Measurements from ENCODE around the gene CCDC27. TPM values are rescaled to one million over a fixed set of nuclear protein-coding genes. Genes with fewer than 3 reads are reported as not detected.

Gene CCDC27
- total RNA-seq, 1 experiment from 2014 or later: not detected

GRCh38 chr1:3733094-3733882, 19.0 kb upstream of the CCDC27 start:
- Mint-ChIP-seq H3K4me3 (ENCODE audit: unreplicated experiment) (no peak overlapping the region), H3K27ac (ENCODE audit: unreplicated experiment) (no peak overlapping the region), H3K27me3 (ENCODE audit: insufficient read depth, unreplicated experiment) (no peaks in the 10 kb centered on the region), H3K4me1 (ENCODE audit: low read depth, unreplicated experiment) (no peaks in the 10 kb centered on the region), H3K9me3 (ENCODE audit: unreplicated experiment) (no peaks in the 10 kb centered on the region), H3K36me3 (ENCODE audit: insufficient read depth, unreplicated experiment) (no peaks in the 10 kb centered on the region)
- Histone ChIP-seq H3K9me3 (no peaks in the 10 kb centered on the region), H3K4me1 (no peaks in the 10 kb centered on the region), H3K4me3 (ENCODE audit: low read depth, low read length) (no peak overlapping the region), H3K27me3 (replicated peaks; ENCODE audit: control insufficient read depth, insufficient read depth, low read length) (no peaks in the 10 kb centered on the region), H3K36me3 (ENCODE audit: control insufficient read depth, insufficient read depth, low read length) (no peaks in the 10 kb centered on the region)
- intact Hi-C loops (cut with micrococcal nuclease; ENCODE audit: unreplicated experiment): no loop called here
- DNase-seq: no peak
- ChIA-PET CTCF (interaction anchor here (0.7 kb wide), 1 partner anchor 69 kb away, joined by 3 read pairs; no protein-coding TSS in a partner anchor), POLR2A (no interaction called here)
- no peak for TF ChIP-seq CTCF (IDR thresholded peaks at IDR 0.05; ENCODE audit: insufficient read depth in 1 of 2, low read depth in 1 of 2, low read length in 1 of 2, severe bottlenecking in 1 of 2, unreplicated experiment in 1 of 2)
- BruUV-seq (replicated peaks): no TSS peak

- Mint-ChIP-seq H3K9me3 (ENCODE audit: unreplicated experiment) (no peaks in the 10 kb centered on the region), H3K27me3 (ENCODE audit: insufficient read depth, unreplicated experiment) (no peaks in the 10 kb centered on the region), H3K27ac (ENCODE audit: unreplicated experiment) (no peak overlapping the region), H3K36me3 (ENCODE audit: insufficient read depth, unreplicated experiment) (no peaks in the 10 kb centered on the region), H3K4me1 (ENCODE audit: low read depth, unreplicated experiment) (no peaks in the 10 kb centered on the region), H3K4me3 (ENCODE audit: unreplicated experiment) (no peak overlapping the region)
- H3K4me1 ChIP-seq: no peaks in the 10 kb centered on the region
- ChIA-PET CTCF (interaction anchor here (0.7 to 1.3 kb wide), 2 partner anchors 10 to 70 kb away, joined by 3 to 6 read pairs; no protein-coding TSS in a partner anchor), POLR2A (no interaction called here)
- intact Hi-C loops (cut with micrococcal nuclease; ENCODE audit: unreplicated experiment): no loop called here
- BruUV-seq (replicated peaks): no TSS peak
- no peaks in the 10 kb centered on the region for H3K36me3 ChIP-seq (ENCODE audit: control insufficient read depth, insufficient read depth, low read length)
- H3K4me3 ChIP-seq (ENCODE audit: low read depth, low read length): no peak overlapping the region
- H3K9me3 ChIP-seq: no peaks in the 10 kb centered on the region
- TF ChIP-seq CTCF (IDR thresholded peaks at IDR 0.05; ENCODE audit: insufficient read depth in 1 of 2, low read depth in 1 of 2, low read length in 1 of 2, severe bottlenecking in 1 of 2, unreplicated experiment in 1 of 2): no peak
- no peak for DNase-seq
- H3K27me3 ChIP-seq (replicated peaks; ENCODE audit: control insufficient read depth, insufficient read depth, low read length): no peaks in the 10 kb centered on the region
Measured at GRCh38 chr1:3733883-3734589, 18.2 kb upstream of the CCDC27 start.

GRCh38 chr1:3734602-3735001, 17.6 kb upstream of the CCDC27 start:
- Mint-ChIP-seq H3K9me3 (ENCODE audit: unreplicated experiment) (no peaks in the 10 kb centered on the region), H3K4me1 (ENCODE audit: low read depth, unreplicated experiment) (no peaks in the 10 kb centered on the region), H3K4me3 (ENCODE audit: unreplicated experiment) (no peak overlapping the region), H3K36me3 (ENCODE audit: insufficient read depth, unreplicated experiment) (no peaks in the 10 kb centered on the region), H3K27ac (ENCODE audit: unreplicated experiment) (no peak overlapping the region), H3K27me3 (ENCODE audit: insufficient read depth, unreplicated experiment) (no peaks in the 10 kb centered on the region)
- Histone ChIP-seq H3K36me3 (ENCODE audit: control insufficient read depth, insufficient read depth, low read length) (no peaks in the 10 kb centered on the region), H3K27me3 (replicated peaks; ENCODE audit: control insufficient read depth, insufficient read depth, low read length) (no peaks in the 10 kb centered on the region), H3K9me3 (no peaks in the 10 kb centered on the region), H3K4me1 (no peaks in the 10 kb centered on the region), H3K4me3 (ENCODE audit: low read depth, low read length) (no peak overlapping the region)
- POLR2A ChIA-PET: no interaction called here
- TF ChIP-seq CTCF (IDR thresholded peaks at IDR 0.05; ENCODE audit: insufficient read depth in 1 of 2, low read depth in 1 of 2, low read length in 1 of 2, severe bottlenecking in 1 of 2, unreplicated experiment in 1 of 2): no peak
- no peak for DNase-seq
- CTCF ChIA-PET: interaction anchor here (1.3 kb wide), 1 partner anchor 10 kb away, joined by 6 read pairs; no protein-coding TSS in a partner anchor
- intact Hi-C loops (cut with micrococcal nuclease; ENCODE audit: unreplicated experiment): no loop called here
- BruUV-seq (replicated peaks): no TSS peak

All from Caco-2 (cell line).